Naive thymus-derived CD8-positive, alpha-beta T cell (primary cell): Measurements from ENCODE around the gene ACBD3. TPM values are rescaled to one million over a fixed set of nuclear protein-coding genes. Genes with fewer than 3 reads are reported as not detected.

ENCODE experiments used
- ATAC-seq, 2 donors: fragments of 150-1000 bp; cut with Tn5 transposase in 1 of 2; sonication (Bioruptor Pico), chemical (Tn5 transposase) in 1 of 2; 1 replicate in 1 of 2; 2 replicates in 1 of 2; pipeline ENCODE4 v1.10.0; 2021; ENCODE audit warnings: mild to moderate bottlenecking in 2 of 2, moderate library complexity in 2 of 2
- POLR2A ChIA-PET: fragments of 350-600 bp; sonication (Branson Sonifier 250); formaldehyde crosslinking; loops from one replicate; lab custom pipeline; 2021; ENCODE audit warnings: antibody characterized with exemption; lab: Charles Lee
- DNase-seq, 10 donors: peaks; one replicate each; pipeline versions ENCODE4 v3.0.0 to v3.0.0-alpha.2; 2020 to 2022
- H3K27ac Mint-ChIP-seq, 10 donors: one replicate each; pipeline ENCODE4 v1.8.0; 2020 to 2022; ENCODE audit warnings: mild to moderate bottlenecking in 10 of 10, mixed read lengths in 10 of 10, moderate library complexity in 4 of 10, inconsistent platforms in 1 of 10
- H3K27me3 Mint-ChIP-seq, 5 donors: one replicate each; pipeline ENCODE4 v1.8.0; 2021 to 2022; ENCODE audit warnings: mixed read lengths in 5 of 5
- H3K36me3 Mint-ChIP-seq, 3 donors: one replicate each; pipeline ENCODE4 v1.8.0; 2020 to 2022; ENCODE audit warnings: mixed read lengths in 3 of 3, mild to moderate bottlenecking in 2 of 3, inconsistent platforms in 1 of 3
- H3K4me1 Mint-ChIP-seq, 4 donors: one replicate each; pipeline ENCODE4 v1.8.0; 2021 to 2022; ENCODE audit warnings: mixed read lengths in 4 of 4
- H3K4me3 Mint-ChIP-seq, 10 donors: one replicate each; pipeline ENCODE4 v1.8.0; 2020 to 2022; ENCODE audit warnings: mild to moderate bottlenecking in 10 of 10, mixed read lengths in 10 of 10, moderate library complexity in 6 of 10, inconsistent platforms in 1 of 10
- H3K9me3 Mint-ChIP-seq, 9 donors: one replicate each; pipeline ENCODE4 v1.8.0; 2020 to 2022; ENCODE audit warnings: mixed read lengths in 9 of 9, mild to moderate bottlenecking in 3 of 9, inconsistent platforms in 1 of 9, moderate library complexity in 1 of 9
- polyA plus RNA-seq, 3 donors: library from polyadenylated mRNA; unstranded; fragments of 300-500 nt; fragmentation: Illumina TruSeq; gene quantifications; one replicate each; pipeline ENCODE4 v1.2.3, GENCODE V29; 2021
- total RNA-seq, 8 experiments: library from RNA in 2 of 8; stranded (reverse) in 2 of 8; gene quantifications; one replicate each; pipeline ENCODE4 v1.2.3 and lab custom pipeline; 2021 to 2026

Gene ACBD3
- total RNA-seq (10 to 100 TPM; 30.6 to 33.2 TPM), polyA plus RNA-seq (10 to 100 TPM; 11.2 to 16.1 (median 11.8) TPM), total RNA-seq (lab: John Stamatoyannopoulos, UW) (39.9 to 57.4 (median 52.4) reads per million in 6 experiments)

GRCh38 chr1:226186124-226187018 is at the start of gene ACBD3:
ACBD3 (minus strand) TSS chr1:226186741; CDS start chr1:226186675, 66 bp downstream.
- Mint-ChIP-seq H3K4me3 (peak within 1 kb of the TSS; percentile 87 to 97 (median 94)), H3K4me1 (peaks cover 13 to 48% (median 42%) of the 10 kb centered on the region in 4 donors), H3K27me3 (no peaks in the 10 kb centered on the region), H3K9me3 (no peaks in the 10 kb centered on the region), H3K36me3 (peaks cover 0 to 15% (median 0%) of the 10 kb centered on the region in 3 donors), H3K27ac (peak within 1 kb of the TSS; percentile 92 to 98 (median 96))
- ATAC-seq (peak; percentile 95 to 98), DNase-seq (peak; percentile 72 to 92 (median 84))
- POLR2A ChIA-PET: interaction anchor here (0.6 to 1.8 kb wide), 8 partner anchors 14 to 457 kb away, joined by 3 to 6 read pairs (median 4); partner anchors contain the start of genes H3-3A and SRP9

DNA sequence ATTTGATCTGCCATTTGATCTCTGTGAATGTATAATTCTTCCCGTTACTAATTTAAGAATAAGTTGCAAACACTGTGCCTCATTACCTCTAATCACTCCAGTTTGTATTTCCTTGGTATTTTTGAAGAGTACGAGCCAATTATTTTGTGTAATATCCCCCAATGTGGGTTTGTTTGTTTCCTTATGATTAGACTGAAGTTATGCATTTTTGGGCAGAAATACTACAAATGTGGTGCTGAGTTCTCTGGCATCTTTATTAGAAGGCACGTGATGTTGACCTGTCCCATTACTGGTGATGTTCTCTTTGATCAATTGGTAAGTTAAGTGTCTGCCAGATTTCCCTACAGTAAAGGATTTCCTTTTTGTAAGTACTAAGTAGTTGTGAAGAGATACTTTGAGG is 47.3 kb upstream of the ACBD3 start:
- Mint-ChIP-seq H3K9me3 (no peaks in the 10 kb centered on the region), H3K27ac (peak overlapping the region in 1 of 10 donors; percentile 9), H3K36me3 (peaks cover 14 to 67% (median 23%) of the 10 kb centered on the region in 3 donors), H3K4me1 (no peaks in the 10 kb centered on the region), H3K4me3 (no peak overlapping the region), H3K27me3 (no peaks in the 10 kb centered on the region)
- ATAC-seq: no peak
- POLR2A ChIA-PET: no interaction called here
- no peak for DNase-seq

GRCh38 chr1:226233293-226233692 is 46.8 kb upstream of the ACBD3 start:
- H3K4me3 Mint-ChIP-seq: no peak overlapping the region
- no peaks in the 10 kb centered on the region for H3K9me3 Mint-ChIP-seq
- DNase-seq (no peak), ATAC-seq (no peak)
- no peak overlapping the region for H3K27ac Mint-ChIP-seq
- POLR2A ChIA-PET: no interaction called here
- no peaks in the 10 kb centered on the region for H3K27me3 Mint-ChIP-seq
- H3K36me3 Mint-ChIP-seq: peaks cover 14 to 62% (median 21%) of the 10 kb centered on the region in 3 donors
- H3K4me1 Mint-ChIP-seq: no peaks in the 10 kb centered on the region

DNA sequence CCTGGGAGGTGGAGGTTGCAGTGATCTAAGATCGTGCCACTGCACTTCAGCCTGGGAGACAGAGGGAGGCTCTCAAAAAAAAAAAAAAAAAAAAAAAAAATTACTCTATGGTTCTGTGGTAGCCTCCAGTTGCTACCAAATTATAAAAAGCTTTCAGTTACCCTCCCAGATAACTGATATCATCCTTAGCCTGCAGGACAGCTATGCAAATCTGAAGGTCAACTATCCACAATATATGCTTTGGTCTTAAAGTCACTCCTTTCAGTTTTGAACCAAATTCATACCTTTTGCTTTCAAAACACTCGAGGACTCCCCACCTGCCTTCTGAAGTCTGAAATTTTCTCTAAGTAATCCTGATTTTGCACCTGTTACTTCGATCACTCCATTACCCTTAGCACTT is 40.1 kb upstream of the ACBD3 start:
- no peaks in the 10 kb centered on the region for H3K9me3 Mint-ChIP-seq

DNA sequence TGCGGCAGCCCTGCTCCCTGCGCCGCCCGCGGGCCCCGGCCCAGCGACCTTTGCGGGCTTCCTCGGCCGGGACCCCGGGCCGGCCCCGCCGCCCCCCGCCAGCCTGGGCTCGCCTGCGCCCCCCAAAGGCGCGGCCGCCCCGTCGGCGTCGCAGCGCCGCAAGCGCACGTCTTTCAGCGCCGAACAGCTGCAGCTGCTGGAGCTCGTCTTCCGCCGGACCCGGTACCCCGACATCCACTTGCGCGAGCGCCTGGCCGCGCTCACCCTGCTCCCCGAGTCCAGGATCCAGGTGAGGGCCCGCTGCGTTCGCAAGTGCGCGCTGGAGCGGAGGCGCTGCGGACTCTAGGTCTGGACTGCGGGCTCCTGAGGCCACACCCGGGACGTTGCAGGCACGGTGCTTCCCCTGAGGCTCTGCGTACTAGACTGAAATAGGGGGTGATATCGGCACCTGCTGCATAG is 37.3 kb upstream of the ACBD3 start:
- no peaks in the 10 kb centered on the region for H3K9me3 Mint-ChIP-seq
- peaks cover 5 to 8% (median 5%) of the 10 kb centered on the region in 4 donors for H3K4me1 Mint-ChIP-seq
- ATAC-seq (peak; percentile 79 to 81), DNase-seq (peak in 6 of 10 donors; percentile 8 to 38 (median 16))
- POLR2A ChIA-PET: interaction anchor here (0.5 kb wide), 1 partner anchor 42 kb away, joined by 3 read pairs; no protein-coding TSS in a partner anchor
- peak overlapping the region in 1 of 10 donors; percentile 51 for H3K27ac Mint-ChIP-seq
- H3K27me3 Mint-ChIP-seq: peaks cover 9 to 38% (median 25%) of the 10 kb centered on the region in 5 donors
- peaks cover 2 to 4% (median 2%) of the 10 kb centered on the region in 3 donors for H3K36me3 Mint-ChIP-seq
- peak overlapping the region; percentile 72 to 87 (median 80) for H3K4me3 Mint-ChIP-seq

More for the DNA sequence above, 40.1 kb upstream of the ACBD3 start:
- H3K4me1 Mint-ChIP-seq: peaks cover 5 to 8% (median 5%) of the 10 kb centered on the region in 4 donors
- DNase-seq (no peak), ATAC-seq (no peak)
- H3K4me3 Mint-ChIP-seq: no peak overlapping the region
- H3K36me3 Mint-ChIP-seq: peaks cover 10 to 20% (median 10%) of the 10 kb centered on the region in 3 donors
- H3K27me3 Mint-ChIP-seq: peaks cover 9 to 36% (median 20%) of the 10 kb centered on the region in 5 donors
- H3K27ac Mint-ChIP-seq: no peak overlapping the region
- POLR2A ChIA-PET: interaction anchor here (0.7 kb wide), 1 partner anchor 29 kb away, joined by 3 read pairs; no protein-coding TSS in a partner anchor

- Mint-ChIP-seq H3K36me3 (peaks cover 0 to 4% (median 2%) of the 10 kb centered on the region in 3 donors), H3K27ac (peak within 1 kb of the TSS in 1 of 10 donors; percentile 51), H3K4me1 (peaks cover 5 to 8% (median 5%) of the 10 kb centered on the region in 4 donors), H3K27me3 (peaks cover 9 to 38% (median 25%) of the 10 kb centered on the region in 5 donors), H3K9me3 (no peaks in the 10 kb centered on the region), H3K4me3 (peak within 1 kb of the TSS; percentile 72 to 87 (median 80))
- ATAC-seq (peak; percentile 65 to 76), DNase-seq (peak in 1 of 10 donors; percentile 13)
- POLR2A ChIA-PET: interaction anchor here (0.5 kb wide), 1 partner anchor 41 kb away, joined by 3 read pairs; no protein-coding TSS in a partner anchor
Measured at GRCh38 chr1:226223157-226223785, 36.7 kb upstream of the ACBD3 start, which contains the start of gene MIXL1. MIXL1 (plus strand) TSS chr1:226223664; CDS start chr1:226223682, 18 bp downstream.

GRCh38 chr1:226222686-226223085 is 36.1 kb upstream of the ACBD3 start:
- peaks cover 5 to 8% (median 5%) of the 10 kb centered on the region in 4 donors for H3K4me1 Mint-ChIP-seq
- H3K27ac Mint-ChIP-seq: no peak overlapping the region
- peaks cover 9 to 38% (median 25%) of the 10 kb centered on the region in 5 donors for H3K27me3 Mint-ChIP-seq
- peak overlapping the region; percentile 33 to 85 (median 51) for H3K4me3 Mint-ChIP-seq
- peaks cover 0 to 4% (median under 1%) of the 10 kb centered on the region in 3 donors for H3K36me3 Mint-ChIP-seq
- POLR2A ChIA-PET: no interaction called here
- no peaks in the 10 kb centered on the region for H3K9me3 Mint-ChIP-seq
- no peak for ATAC-seq
- no peak for DNase-seq

DNA sequence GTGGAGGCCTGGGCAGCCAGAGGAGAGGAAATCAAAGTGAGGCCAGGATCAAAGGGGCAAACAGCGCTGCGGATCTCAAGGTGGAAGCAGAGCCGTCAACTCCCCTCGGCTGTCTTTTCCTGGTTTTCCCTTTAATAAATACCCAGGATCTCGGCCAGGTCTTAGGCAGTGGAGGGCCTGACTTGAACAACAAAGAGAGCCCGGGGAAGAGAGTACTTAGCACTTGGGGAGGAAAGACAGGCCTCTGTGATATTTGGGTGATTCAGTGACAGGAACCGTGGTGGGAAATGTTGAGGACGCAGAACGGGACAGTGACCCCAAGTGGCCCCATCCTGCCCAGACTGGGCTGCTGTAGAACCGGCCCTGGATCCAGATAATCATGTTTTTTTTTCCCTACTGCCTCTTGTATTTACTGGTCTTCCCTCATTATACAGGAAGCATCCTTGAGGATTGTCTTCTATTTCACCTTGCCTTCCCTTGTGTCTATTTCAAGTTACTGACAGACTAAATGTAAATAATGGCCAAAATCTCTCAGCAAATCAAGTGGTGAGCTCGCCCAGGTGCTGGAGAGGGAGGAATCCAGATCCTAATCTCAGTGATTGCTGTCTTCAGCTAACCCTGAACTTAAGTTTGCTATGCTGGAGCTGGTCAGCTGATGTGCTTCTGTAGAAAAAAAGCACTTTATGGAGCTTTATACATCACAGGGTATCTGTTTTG is 34.1 kb upstream of the ACBD3 start:
- POLR2A ChIA-PET: interaction anchor here (0.5 kb wide), 1 partner anchor 51 kb away, joined by 3 read pairs; no protein-coding TSS in a partner anchor
- ATAC-seq: no peak
- H3K27ac Mint-ChIP-seq: no peak overlapping the region
- no peak for DNase-seq
- peaks cover 3 to 8% (median 5%) of the 10 kb centered on the region in 4 donors for H3K4me1 Mint-ChIP-seq
- H3K27me3 Mint-ChIP-seq: peaks cover 5 to 25% (median 15%) of the 10 kb centered on the region in 5 donors
- H3K36me3 Mint-ChIP-seq: no peaks in the 10 kb centered on the region
- no peak overlapping the region for H3K4me3 Mint-ChIP-seq
- no peaks in the 10 kb centered on the region for H3K9me3 Mint-ChIP-seq

DNA sequence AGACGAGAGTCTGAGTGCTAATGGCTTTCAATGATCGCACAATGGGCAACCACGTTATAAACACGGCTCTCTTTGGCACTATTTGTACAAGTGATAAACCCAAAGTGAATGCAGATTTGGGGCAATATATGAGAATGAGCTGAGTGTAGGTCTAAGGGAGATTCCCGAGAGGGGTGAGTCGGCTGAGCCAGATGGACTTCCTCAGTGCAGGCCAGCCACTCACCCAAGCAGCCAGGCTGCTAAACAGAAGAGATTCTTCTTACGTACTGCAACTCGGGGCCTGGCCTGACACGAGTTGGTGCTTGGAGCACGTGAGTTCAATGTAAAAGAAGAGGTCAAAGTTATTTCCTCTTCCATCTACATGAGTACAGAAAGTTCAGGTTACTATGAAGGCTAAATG is 30.7 kb upstream of the ACBD3 start:
- POLR2A ChIA-PET: no interaction called here
- H3K4me3 Mint-ChIP-seq: no peak overlapping the region
- no peaks in the 10 kb centered on the region for H3K9me3 Mint-ChIP-seq
- no peak for DNase-seq
- peaks cover 0 to 5% (median 4%) of the 10 kb centered on the region in 5 donors for H3K27me3 Mint-ChIP-seq
- no peaks in the 10 kb centered on the region for H3K36me3 Mint-ChIP-seq
- no peaks in the 10 kb centered on the region for H3K4me1 Mint-ChIP-seq
- ATAC-seq: no peak
- no peak overlapping the region for H3K27ac Mint-ChIP-seq

- Mint-ChIP-seq H3K27ac (no peak overlapping the region), H3K4me1 (no peaks in the 10 kb centered on the region), H3K36me3 (no peaks in the 10 kb centered on the region), H3K27me3 (peaks cover 0 to 3% (median 0%) of the 10 kb centered on the region in 5 donors), H3K9me3 (no peaks in the 10 kb centered on the region), H3K4me3 (no peak overlapping the region)
- POLR2A ChIA-PET: no interaction called here
- DNase-seq: no peak
- no peak for ATAC-seq
Measured at GRCh38 chr1:226216056-226216455, 29.5 kb upstream of the ACBD3 start.

DNA sequence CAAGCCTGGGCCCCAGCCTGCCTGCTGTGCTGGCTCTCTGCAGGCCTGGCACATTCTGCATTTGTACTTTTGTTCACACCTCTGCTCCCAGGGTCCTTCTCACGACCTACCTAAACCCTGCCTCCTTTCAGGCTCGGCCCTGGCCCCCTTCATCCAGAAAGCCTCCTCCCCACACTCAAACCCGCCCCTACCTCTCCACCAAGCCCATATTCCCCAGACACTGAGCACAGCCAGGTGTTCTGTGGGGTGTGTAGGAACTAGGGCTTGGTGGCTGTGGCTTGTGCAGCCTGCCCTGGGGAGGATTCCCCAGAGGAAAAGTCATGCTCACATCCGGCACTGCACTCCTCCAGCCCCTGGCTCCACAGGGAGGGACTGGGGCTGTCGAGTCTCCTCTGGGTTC is 28.7 kb upstream of the ACBD3 start:
- no peak for ATAC-seq
- Mint-ChIP-seq H3K9me3 (no peaks in the 10 kb centered on the region), H3K27ac (no peak overlapping the region), H3K36me3 (no peaks in the 10 kb centered on the region), H3K4me3 (no peak overlapping the region), H3K27me3 (peaks cover 0 to 3% (median 0%) of the 10 kb centered on the region in 5 donors), H3K4me1 (no peaks in the 10 kb centered on the region)
- DNase-seq: no peak
- POLR2A ChIA-PET: no interaction called here
